ENCODE measurements around the gene BCR.
A peak's percentile ranks its signal among the peaks of the same experiment; 100 is the strongest.

Gene BCR

DNA sequence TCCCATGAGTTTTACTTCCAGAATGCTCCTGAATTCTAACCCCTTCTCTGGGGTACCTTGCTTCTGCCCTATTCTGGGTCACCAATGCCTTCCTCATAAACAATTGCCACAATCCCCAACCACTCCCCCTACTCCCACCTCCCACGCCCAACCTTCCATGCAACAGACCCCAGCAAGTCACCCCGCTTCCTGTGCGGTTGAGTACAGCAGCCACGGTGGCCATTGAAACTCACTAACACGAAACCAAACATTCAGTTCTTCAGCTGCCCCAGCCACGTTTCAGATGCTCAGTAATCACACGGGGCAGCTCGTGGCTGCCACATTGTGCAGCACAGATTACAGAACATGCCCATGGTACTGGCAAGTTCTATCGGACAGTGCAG lies 3.7 kb upstream of the BCR start:
- H3K36me3 ChIP-seq (ENCODE audit: insufficient read depth, low read length), result no peaks in the 10 kb centered on the region
- peaks cover 9% of the 10 kb centered on the region; the same call in 1 of the 2 replicates for H3K4me1 ChIP-seq (ENCODE audit: insufficient read depth, low read length)
- H3K9me3 ChIP-seq (ENCODE audit: control insufficient read depth, insufficient read depth, low read length), result peaks cover 10% of the 10 kb centered on the region
- no peak overlapping the region for H3K9ac ChIP-seq (ENCODE audit: low read depth, low read length)

DNA sequence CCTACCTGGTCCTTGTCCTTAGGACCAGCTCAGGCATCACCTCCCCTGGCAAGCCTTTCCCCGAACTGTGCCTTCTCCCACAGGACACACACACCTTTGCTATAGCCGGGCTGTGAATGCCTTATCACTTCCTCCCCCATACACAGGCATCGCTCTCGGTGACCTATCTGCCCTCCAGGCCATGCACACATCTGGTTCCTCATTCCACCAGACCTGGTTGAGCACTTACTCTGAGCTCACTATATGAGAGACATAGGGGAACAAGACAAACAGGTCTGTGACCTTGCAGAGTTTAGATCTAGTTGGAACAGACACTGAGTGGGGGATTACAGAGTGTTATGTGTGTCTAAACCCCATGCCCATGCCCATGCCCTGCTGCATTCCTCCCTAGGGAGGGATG lies 3.1 kb upstream of the BCR start:
- Histone ChIP-seq H3K9ac (ENCODE audit: low read depth, low read length) (no peak overlapping the region), H3K36me3 (ENCODE audit: insufficient read depth, low read length) (no peaks in the 10 kb centered on the region), H3K4me1 (ENCODE audit: insufficient read depth, low read length) (peaks cover 9% of the 10 kb centered on the region; the same call in 1 of the 2 replicates), H3K9me3 (ENCODE audit: control insufficient read depth, insufficient read depth, low read length) (peaks cover 10% of the 10 kb centered on the region)

DNA sequence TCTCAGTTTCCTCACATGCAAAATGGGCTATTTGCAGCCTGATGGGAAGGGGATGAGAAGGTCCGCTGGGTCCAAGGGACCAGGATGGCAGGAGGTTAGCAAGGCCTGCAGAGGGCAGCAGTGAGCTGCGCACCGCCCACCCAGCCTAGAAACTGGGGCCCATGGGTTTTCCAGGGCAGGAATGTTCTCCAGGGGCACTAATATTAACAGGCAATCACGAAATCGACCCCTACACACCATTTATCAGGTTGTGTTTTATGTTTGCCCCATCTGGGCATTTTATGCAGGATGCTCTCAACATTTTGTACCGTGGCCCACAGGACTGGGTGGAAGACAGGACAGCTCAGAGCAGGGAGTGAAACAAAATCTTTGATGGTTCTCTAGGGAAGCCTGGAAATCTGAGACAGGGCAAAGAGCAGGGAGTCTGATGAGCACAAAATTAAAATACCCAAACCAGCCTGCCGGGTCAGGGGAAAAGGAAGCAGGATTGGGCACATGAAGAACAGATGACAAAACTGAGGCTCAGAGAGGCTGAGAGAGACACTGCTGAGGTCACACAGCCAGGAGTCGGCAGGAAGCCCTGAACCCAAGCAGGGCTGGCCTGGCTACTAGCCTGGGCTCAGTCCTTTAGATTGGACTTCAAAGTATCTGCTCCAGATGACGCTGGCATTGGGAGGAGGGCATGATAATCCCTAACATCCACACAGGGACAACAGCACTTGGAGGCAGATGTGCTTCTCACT lies 1.6 kb upstream of the BCR start:
- Histone ChIP-seq H3K9ac (ENCODE audit: low read depth, low read length) (no peak overlapping the region; the same call in 1 of the 2 replicates), H3K4me1 (ENCODE audit: insufficient read depth, low read length) (peaks cover 12% of the 10 kb centered on the region), H3K9me3 (ENCODE audit: control insufficient read depth, insufficient read depth, low read length) (peaks cover 10% of the 10 kb centered on the region), H3K36me3 (ENCODE audit: insufficient read depth, low read length) (no peaks in the 10 kb centered on the region)

- Histone ChIP-seq H3K4me1 (ENCODE audit: insufficient read depth, low read length) (peaks cover 16% of the 10 kb centered on the region), H3K9ac (ENCODE audit: low read depth, low read length) (peak overlapping the region; percentile 21; the same call in 1 of the 2 replicates)
Observed at GRCh38 chr22:23179381-23180299, 669 bp upstream of the BCR start.

GRCh38 chr22:23180893-23181720 lies 798 bp downstream of the BCR start:
- Histone ChIP-seq H3K36me3 (ENCODE audit: insufficient read depth, low read length) (no peaks in the 10 kb centered on the region), H3K9ac (ENCODE audit: low read depth, low read length) (peak overlapping the region; percentile 68), H3K9me3 (ENCODE audit: control insufficient read depth, insufficient read depth, low read length) (peaks cover 8% of the 10 kb centered on the region), H3K4me1 (ENCODE audit: insufficient read depth, low read length) (peaks cover 16% of the 10 kb centered on the region)

More at GRCh38 chr22:23179381-23180299, 669 bp upstream of the BCR start:
- no peaks in the 10 kb centered on the region for H3K36me3 ChIP-seq (ENCODE audit: insufficient read depth, low read length)
- H3K9me3 ChIP-seq (ENCODE audit: control insufficient read depth, insufficient read depth, low read length), result peaks cover 10% of the 10 kb centered on the region

DNA sequence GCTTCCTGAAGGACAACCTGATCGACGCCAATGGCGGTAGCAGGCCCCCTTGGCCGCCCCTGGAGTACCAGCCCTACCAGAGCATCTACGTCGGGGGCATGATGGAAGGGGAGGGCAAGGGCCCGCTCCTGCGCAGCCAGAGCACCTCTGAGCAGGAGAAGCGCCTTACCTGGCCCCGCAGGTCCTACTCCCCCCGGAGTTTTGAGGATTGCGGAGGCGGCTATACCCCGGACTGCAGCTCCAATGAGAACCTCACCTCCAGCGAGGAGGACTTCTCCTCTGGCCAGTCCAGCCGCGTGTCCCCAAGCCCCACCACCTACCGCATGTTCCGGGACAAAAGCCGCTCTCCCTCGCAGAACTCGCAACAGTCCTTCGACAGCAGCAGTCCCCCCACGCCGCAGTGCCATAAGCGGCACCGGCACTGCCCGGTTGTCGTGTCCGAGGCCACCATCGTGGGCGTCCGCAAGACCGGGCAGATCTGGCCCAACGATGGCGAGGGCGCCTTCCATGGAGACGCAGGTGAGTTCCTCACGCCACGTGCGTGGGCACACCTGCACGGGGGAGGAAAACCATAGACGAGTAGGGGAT lies 1.5 kb downstream of the BCR start:
- Histone ChIP-seq H3K36me3 (ENCODE audit: insufficient read depth, low read length) (no peaks in the 10 kb centered on the region), H3K9me3 (ENCODE audit: control insufficient read depth, insufficient read depth, low read length) (peaks cover 2% of the 10 kb centered on the region), H3K9ac (ENCODE audit: low read depth, low read length) (peak overlapping the region; percentile 68), H3K4me1 (ENCODE audit: insufficient read depth, low read length) (peaks cover 16% of the 10 kb centered on the region)

GRCh38 chr22:23182309-23183060 lies 2.2 kb downstream of the BCR start:
- Histone ChIP-seq H3K9me3 (ENCODE audit: control insufficient read depth, insufficient read depth, low read length) (no peaks in the 10 kb centered on the region), H3K36me3 (ENCODE audit: insufficient read depth, low read length) (no peaks in the 10 kb centered on the region), H3K9ac (ENCODE audit: low read depth, low read length) (peak overlapping the region; percentile 68), H3K4me1 (ENCODE audit: insufficient read depth, low read length) (peaks cover 16% of the 10 kb centered on the region)

- H3K9me3 ChIP-seq (ENCODE audit: control insufficient read depth, insufficient read depth, low read length), result no peaks in the 10 kb centered on the region
- H3K4me1 ChIP-seq (ENCODE audit: insufficient read depth, low read length), result peaks cover 16% of the 10 kb centered on the region
- no peaks in the 10 kb centered on the region for H3K36me3 ChIP-seq (ENCODE audit: insufficient read depth, low read length)
- H3K9ac ChIP-seq (ENCODE audit: low read depth, low read length), result peak overlapping the region; percentile 68; the same call in 1 of the 2 replicates
Observed at GRCh38 chr22:23183061-23183698, 2.9 kb downstream of the BCR start.

GRCh38 chr22:23184100-23184763 lies 3.9 kb downstream of the BCR start:
- H3K36me3 ChIP-seq (ENCODE audit: insufficient read depth, low read length), result no peaks in the 10 kb centered on the region
- no peaks in the 10 kb centered on the region for H3K9me3 ChIP-seq (ENCODE audit: control insufficient read depth, insufficient read depth, low read length)
- peaks cover 12% of the 10 kb centered on the region; the same call in 1 of the 2 replicates for H3K4me1 ChIP-seq (ENCODE audit: insufficient read depth, low read length)
- H3K9ac ChIP-seq (ENCODE audit: low read depth, low read length), result no peak overlapping the region

GRCh38 chr22:23184764-23185113 lies 4.4 kb downstream of the BCR start:
- Histone ChIP-seq H3K9me3 (ENCODE audit: control insufficient read depth, insufficient read depth, low read length) (no peaks in the 10 kb centered on the region), H3K36me3 (ENCODE audit: insufficient read depth, low read length) (no peaks in the 10 kb centered on the region), H3K9ac (ENCODE audit: low read depth, low read length) (no peak overlapping the region), H3K4me1 (ENCODE audit: insufficient read depth, low read length) (peaks cover 8% of the 10 kb centered on the region; the same call in 1 of the 2 replicates)

GRCh38 chr22:23187211-23187610 lies 6.9 kb downstream of the BCR start:
- no peaks in the 10 kb centered on the region for H3K9me3 ChIP-seq (ENCODE audit: control insufficient read depth, insufficient read depth, low read length)
- H3K36me3 ChIP-seq (ENCODE audit: insufficient read depth, low read length), result no peaks in the 10 kb centered on the region
- no peak overlapping the region for H3K9ac ChIP-seq (ENCODE audit: low read depth, low read length)
- peaks cover 8% of the 10 kb centered on the region; the same call in 1 of the 2 replicates for H3K4me1 ChIP-seq (ENCODE audit: insufficient read depth, low read length)

GRCh38 chr22:23187871-23188700 lies 7.8 kb downstream of the BCR start:
- Histone ChIP-seq H3K9me3 (ENCODE audit: control insufficient read depth, insufficient read depth, low read length) (no peaks in the 10 kb centered on the region), H3K4me1 (ENCODE audit: insufficient read depth, low read length) (peaks cover 8% of the 10 kb centered on the region; the same call in 1 of the 2 replicates), H3K9ac (ENCODE audit: low read depth, low read length) (no peak overlapping the region), H3K36me3 (ENCODE audit: insufficient read depth, low read length) (no peaks in the 10 kb centered on the region)
